GM19395 (cell line): ENCODE measurements around the gene FGD5.

Source experiments
- ATAC-seq: cut with Tn5 transposase; IDR thresholded peaks from one replicate; pipeline ENCODE4 v1.9.1; 2021; ENCODE audit warnings: mild to moderate bottlenecking, moderate library complexity; ENCODE audit not compliant: unreplicated experiment

The FGD5 gene

GRCh38 chr3:14959359-14959943 is 140.7 kb downstream of the FGD5 start:
- ATAC-seq, result peak; percentile 73

GRCh38 chr3:14962762-14963161 is 144.0 kb downstream of the FGD5 start:
- ATAC-seq, result no peak

GRCh38 chr3:14967285-14967684 is 148.5 kb downstream of the FGD5 start:
- ATAC-seq, result no peak

- no peak for ATAC-seq
Observed at GRCh38 chr3:14969671-14970070, 150.9 kb downstream of the FGD5 start.

DNA sequence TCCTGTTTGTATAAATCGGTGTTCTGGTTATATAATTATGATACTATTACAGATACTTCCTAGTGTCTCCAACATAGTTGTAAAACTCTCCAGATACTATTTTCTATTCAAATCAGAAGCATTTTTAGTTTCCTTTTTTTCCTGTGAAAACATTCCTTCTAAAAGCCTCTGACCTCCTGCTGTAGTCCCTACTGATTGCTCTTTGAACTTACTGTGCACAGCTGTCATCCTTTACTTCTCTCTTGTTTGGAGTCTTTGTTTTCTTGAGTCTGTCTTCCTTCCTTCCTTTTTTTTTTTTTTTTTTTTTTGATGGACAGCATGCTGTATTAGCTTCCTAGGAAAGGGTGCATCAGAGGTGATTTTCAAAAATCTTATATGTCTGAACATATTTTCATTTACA is 157.6 kb downstream of the FGD5 start:
- no peak for ATAC-seq

GRCh38 chr3:14980689-14981088 is 161.9 kb downstream of the FGD5 start:
- no peak for ATAC-seq
